ENCODE measurements around the gene CCDC126.

CCDC126 gene

GRCh38 chr7:23628370-23628769 lies 31.2 kb downstream of the CCDC126 start:
- Histone ChIP-seq H3K36me3 (ENCODE audit: insufficient read depth) (no peaks in the 10 kb centered on the region), H3K4me1 (ENCODE audit: low read depth, poor library complexity, severe bottlenecking) (no peaks in the 10 kb centered on the region), H3K27me3 (ENCODE audit: insufficient read depth, low read depth) (no peaks in the 10 kb centered on the region), H3K4me2 (no peak overlapping the region), H3K4me3 (IDR thresholded peaks at IDR 0.05; ENCODE audit: insufficient read depth, low read depth, low read length) (no peak overlapping the region), H3K9ac (no peak overlapping the region), H4K20me1 (ENCODE audit: insufficient read depth) (no peaks in the 10 kb centered on the region), H2AFZ (ENCODE audit: low read depth) (no peak overlapping the region), H3K79me2 (ENCODE audit: insufficient read depth, low read depth) (no peaks in the 10 kb centered on the region), H3K27ac (no peak overlapping the region)
- TF ChIP-seq CTCF (conservative IDR thresholded peaks at IDR 0.05; ENCODE audit: low read depth, low read length): no peak

GRCh38 chr7:23633417-23633816 lies 36.2 kb downstream of the CCDC126 start:
- Histone ChIP-seq H3K9ac (no peak overlapping the region), H3K36me3 (ENCODE audit: insufficient read depth) (no peaks in the 10 kb centered on the region), H3K4me3 (IDR thresholded peaks at IDR 0.05; ENCODE audit: insufficient read depth, low read depth, low read length) (no peak overlapping the region), H3K4me1 (ENCODE audit: low read depth, poor library complexity, severe bottlenecking) (no peaks in the 10 kb centered on the region), H3K27ac (no peak overlapping the region), H3K4me2 (no peak overlapping the region), H2AFZ (ENCODE audit: low read depth) (no peak overlapping the region), H4K20me1 (ENCODE audit: insufficient read depth) (no peaks in the 10 kb centered on the region), H3K79me2 (ENCODE audit: insufficient read depth, low read depth) (no peaks in the 10 kb centered on the region), H3K27me3 (ENCODE audit: insufficient read depth, low read depth) (no peaks in the 10 kb centered on the region)
- no peak for TF ChIP-seq CTCF (conservative IDR thresholded peaks at IDR 0.05; ENCODE audit: low read depth, low read length)

- H2AFZ ChIP-seq (ENCODE audit: low read depth): no peak overlapping the region
- H3K4me1 ChIP-seq (ENCODE audit: low read depth, poor library complexity, severe bottlenecking): no peaks in the 10 kb centered on the region
- H3K36me3 ChIP-seq (ENCODE audit: insufficient read depth): no peaks in the 10 kb centered on the region
- H4K20me1 ChIP-seq (ENCODE audit: insufficient read depth): no peaks in the 10 kb centered on the region
- H3K9ac ChIP-seq: no peak overlapping the region
- H3K79me2 ChIP-seq (ENCODE audit: insufficient read depth, low read depth): no peaks in the 10 kb centered on the region
- H3K4me2 ChIP-seq: no peak overlapping the region
- H3K4me3 ChIP-seq (IDR thresholded peaks at IDR 0.05; ENCODE audit: insufficient read depth, low read depth, low read length): no peak overlapping the region
- H3K27me3 ChIP-seq (ENCODE audit: insufficient read depth, low read depth): no peaks in the 10 kb centered on the region
- TF ChIP-seq CTCF (conservative IDR thresholded peaks at IDR 0.05; ENCODE audit: low read depth, low read length): no peak
- H3K27ac ChIP-seq: no peak overlapping the region
Observed at GRCh38 chr7:23645822-23646221, 48.6 kb downstream of the CCDC126 start.

- TF ChIP-seq CTCF (conservative IDR thresholded peaks at IDR 0.05; ENCODE audit: low read depth, low read length): no peak
- Histone ChIP-seq H3K27ac (no peak overlapping the region), H3K4me2 (no peak overlapping the region), H3K9ac (no peak overlapping the region), H3K4me1 (ENCODE audit: low read depth, poor library complexity, severe bottlenecking) (no peaks in the 10 kb centered on the region), H3K4me3 (IDR thresholded peaks at IDR 0.05; ENCODE audit: insufficient read depth, low read depth, low read length) (no peak overlapping the region), H2AFZ (ENCODE audit: low read depth) (no peak overlapping the region), H3K79me2 (ENCODE audit: insufficient read depth, low read depth) (no peaks in the 10 kb centered on the region), H4K20me1 (ENCODE audit: insufficient read depth) (no peaks in the 10 kb centered on the region), H3K27me3 (ENCODE audit: insufficient read depth, low read depth) (no peaks in the 10 kb centered on the region), H3K36me3 (ENCODE audit: insufficient read depth) (no peaks in the 10 kb centered on the region)
Observed at GRCh38 chr7:23653942-23654341, 56.8 kb downstream of the CCDC126 start.

- Histone ChIP-seq H4K20me1 (ENCODE audit: insufficient read depth) (no peaks in the 10 kb centered on the region), H3K4me1 (ENCODE audit: low read depth, poor library complexity, severe bottlenecking) (no peaks in the 10 kb centered on the region)
Observed at GRCh38 chr7:23654508-23654907, 57.3 kb downstream of the CCDC126 start.

More at GRCh38 chr7:23654508-23654907, 57.3 kb downstream of the CCDC126 start:
- peak; percentile 53; the same call in 1 of the 2 replicates for TF ChIP-seq CTCF (conservative IDR thresholded peaks at IDR 0.05; ENCODE audit: low read depth, low read length)
- Histone ChIP-seq H3K4me3 (IDR thresholded peaks at IDR 0.05; ENCODE audit: insufficient read depth, low read depth, low read length) (no peak overlapping the region), H3K9ac (no peak overlapping the region), H3K4me2 (no peak overlapping the region), H3K27ac (no peak overlapping the region), H3K36me3 (ENCODE audit: insufficient read depth) (no peaks in the 10 kb centered on the region), H3K79me2 (ENCODE audit: insufficient read depth, low read depth) (no peaks in the 10 kb centered on the region), H2AFZ (ENCODE audit: low read depth) (no peak overlapping the region), H3K27me3 (ENCODE audit: insufficient read depth, low read depth) (no peaks in the 10 kb centered on the region)

Data from KMS-11 (cell line).